Right renal pelvis (tissue), 4 donors: ENCODE results near the gene ITLN1. TPM values are rescaled to one million over a fixed set of nuclear protein-coding genes. Genes with fewer than 3 reads are reported as not detected.

Experiments
- DNase-seq, 4 donors: peaks; one replicate each; pipeline ENCODE4 v3.0.0-alpha.2; 2013; ENCODE audit warnings: low read depth in 4 of 4, low spot score in 3 of 4, missing footprints in 1 of 4
- polyA plus RNA-seq, 4 donors: library from polyadenylated mRNA; unstranded; fragments of 120-200 nt; gene quantifications; one replicate each; pipeline ENCODE4 v1.2.1, GENCODE V29; 2013; ENCODE audit not compliant: insufficient read length in 4 of 4

ITLN1 gene
- polyA plus RNA-seq, 4 donors = 1.3 to 3.5 (median 2.1) TPM

DNA sequence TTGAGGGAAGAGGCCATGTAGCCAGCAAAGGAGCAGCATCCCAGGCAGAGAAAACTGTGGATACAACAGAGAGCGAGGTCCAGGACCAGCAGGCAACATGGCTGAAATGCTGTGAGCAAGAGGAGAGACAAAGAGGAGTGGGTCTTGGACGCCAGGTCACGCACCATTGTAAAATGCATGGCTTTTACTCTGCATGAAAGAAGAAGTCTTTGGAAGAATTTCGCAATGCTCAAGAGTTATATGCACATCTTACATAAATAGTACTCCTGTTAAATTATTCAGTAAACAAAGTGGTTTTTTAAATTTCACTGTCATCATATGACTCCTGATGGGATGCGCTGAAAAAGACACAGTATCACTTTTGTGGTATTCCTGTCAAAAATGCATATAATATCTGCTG is 25.8 kb downstream of the ITLN1 start:
- DNase-seq = no peak

DNA sequence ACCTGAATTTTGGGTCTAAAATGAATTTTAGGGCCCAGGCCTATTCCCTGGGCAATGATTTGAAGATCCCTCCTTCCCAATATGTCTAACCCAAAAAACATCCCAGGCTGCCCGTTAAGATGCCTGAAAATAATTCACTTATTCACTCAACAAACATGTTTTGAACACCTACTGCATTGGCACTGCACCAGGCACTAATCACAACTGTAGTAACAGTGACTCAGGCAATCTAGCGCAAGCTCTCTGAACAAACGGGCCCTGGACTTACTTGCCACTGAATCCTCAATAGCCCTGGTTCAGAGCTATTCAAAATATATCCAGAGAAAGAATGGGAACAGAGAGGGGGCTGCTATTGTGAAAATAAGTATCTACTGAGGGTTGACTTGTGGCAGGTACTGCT is 26.5 kb downstream of the ITLN1 start:
- DNase-seq = no peak

DNA sequence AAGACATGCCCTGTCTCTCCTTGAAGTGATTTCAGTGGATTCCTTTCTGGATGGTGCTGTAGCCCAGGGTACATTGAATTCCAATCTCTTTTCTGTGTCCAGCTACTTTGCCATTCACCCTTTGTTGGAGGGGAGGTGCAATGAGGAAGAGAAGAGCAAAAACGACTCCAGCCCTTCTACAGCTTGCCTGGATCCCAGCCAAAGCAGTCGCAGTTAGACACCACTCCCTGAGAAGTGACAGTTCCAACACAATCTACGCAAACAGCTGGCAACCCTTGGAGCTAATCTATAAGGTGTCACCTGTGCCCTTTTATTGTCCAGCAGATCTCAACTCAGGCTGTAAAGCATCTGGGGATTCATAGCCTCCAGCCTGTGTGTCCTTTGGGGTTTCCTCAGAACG is 26.9 kb downstream of the ITLN1 start:
- no peak for DNase-seq

DNA sequence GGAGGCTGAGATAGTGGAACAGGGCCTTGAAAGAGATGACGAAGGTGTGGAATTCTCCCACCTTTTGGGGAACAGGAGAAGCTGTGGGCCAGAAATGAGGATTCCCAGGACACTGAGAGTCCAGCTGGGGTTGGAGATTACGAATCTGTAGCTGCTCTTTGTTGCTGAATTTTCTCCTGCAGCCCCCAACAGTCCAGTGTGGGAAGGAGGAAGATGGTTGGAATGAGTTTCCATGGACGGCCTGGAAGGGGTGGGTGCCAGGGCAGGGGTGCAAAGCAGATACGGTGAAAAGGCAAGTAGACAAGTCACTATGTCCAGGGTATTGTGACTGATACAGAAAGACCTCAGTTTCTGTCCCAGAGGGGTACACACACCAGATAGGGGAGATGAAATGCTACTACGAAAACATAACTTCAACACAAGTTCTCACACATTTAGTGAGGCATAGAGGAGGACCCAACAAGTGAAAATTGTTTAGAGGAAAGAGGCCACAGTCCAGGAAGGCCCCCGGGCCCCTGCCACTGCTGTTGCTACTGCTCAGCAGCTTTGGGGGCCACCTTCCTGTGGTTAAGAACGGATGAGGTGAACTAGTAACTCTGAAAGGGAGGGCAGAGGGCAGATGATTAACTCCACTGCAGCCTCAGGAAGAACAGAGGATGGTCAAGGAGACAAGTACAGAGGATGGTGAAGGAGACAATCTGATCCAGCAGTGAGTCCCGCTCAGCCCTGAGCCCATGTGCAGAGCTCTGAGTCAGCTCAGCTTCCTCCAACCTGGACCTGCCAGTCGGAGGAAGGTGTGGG is 29.6 kb downstream of the ITLN1 start:
- no peak for DNase-seq

DNA sequence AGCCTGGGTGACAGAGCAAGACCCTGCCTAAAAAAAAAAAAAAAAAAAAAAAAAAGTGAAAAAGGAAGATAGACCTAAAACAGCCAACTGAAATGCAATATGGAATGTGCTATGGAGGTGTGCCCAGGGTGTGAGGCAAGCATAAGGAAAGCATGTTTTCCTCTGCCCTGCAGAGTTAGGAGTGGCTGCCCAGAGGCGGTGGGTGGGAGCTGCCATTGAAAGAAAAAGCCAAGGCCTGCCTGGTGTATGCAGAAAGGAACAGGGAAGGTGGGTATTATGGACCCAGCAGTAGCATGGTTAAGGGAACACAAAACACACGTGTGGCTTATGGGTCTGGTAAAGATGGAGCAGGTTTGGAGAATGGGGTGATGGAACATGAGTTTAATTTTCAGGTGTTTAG is 31.2 kb downstream of the ITLN1 start:
- DNase-seq = no peak

DNA sequence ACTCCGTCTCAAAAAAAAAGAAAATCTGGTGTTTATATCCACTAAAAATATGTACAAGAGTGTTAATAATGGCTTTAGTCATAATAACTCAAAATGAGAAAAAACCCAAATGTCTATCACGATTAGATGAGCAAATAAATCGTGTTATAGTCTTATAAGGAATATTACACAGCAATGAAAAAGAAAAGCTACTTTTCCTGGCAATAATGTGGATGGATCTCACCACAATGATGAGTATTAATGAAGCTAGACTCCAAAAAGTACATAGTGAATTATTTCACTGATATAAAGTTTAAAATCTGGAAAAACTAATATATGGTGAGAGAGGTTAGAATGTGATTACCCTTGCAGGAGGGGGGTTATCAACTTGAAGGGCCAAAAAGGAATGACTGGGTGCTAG is 32.0 kb downstream of the ITLN1 start:
- DNase-seq = no peak

DNA sequence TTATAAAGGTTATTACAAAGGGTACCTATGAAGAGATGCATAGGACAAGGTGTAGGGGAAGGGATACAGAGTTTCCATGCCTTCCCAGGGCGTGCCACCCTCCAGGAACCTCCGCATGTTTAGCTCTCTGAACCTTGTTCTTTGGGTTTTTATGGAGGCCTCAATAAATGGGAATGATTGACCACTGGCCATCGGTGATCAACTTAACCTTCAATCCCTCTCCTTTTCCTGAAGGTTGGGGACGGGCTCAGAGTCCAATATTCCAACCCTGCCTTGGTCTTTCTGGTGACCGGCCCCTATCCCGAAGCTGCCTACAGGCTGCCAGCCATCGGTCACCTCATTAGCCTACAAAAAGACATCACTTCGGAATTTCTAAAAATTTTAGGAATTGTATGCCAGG is 34.0 kb downstream of the ITLN1 start:
- no peak for DNase-seq

DNA sequence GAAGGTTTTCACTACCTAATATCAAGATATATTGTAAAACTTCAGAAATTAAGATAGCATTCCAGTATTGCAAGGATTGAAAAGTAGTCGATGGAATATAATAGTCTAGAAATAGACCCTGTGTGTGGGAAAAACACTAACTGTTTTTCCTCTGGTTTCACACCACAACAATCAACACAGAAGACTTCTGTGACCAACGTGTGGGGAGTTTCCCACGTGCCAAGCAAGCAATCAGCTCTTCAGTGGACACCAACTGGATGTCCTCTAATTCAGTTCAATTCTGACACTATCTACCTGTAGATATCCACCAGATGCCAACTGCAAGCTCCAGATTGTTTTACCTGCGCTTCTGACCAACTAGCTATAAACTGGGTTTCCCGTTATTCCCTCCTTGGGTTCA is 34.4 kb downstream of the ITLN1 start:
- DNase-seq = no peak

DNA sequence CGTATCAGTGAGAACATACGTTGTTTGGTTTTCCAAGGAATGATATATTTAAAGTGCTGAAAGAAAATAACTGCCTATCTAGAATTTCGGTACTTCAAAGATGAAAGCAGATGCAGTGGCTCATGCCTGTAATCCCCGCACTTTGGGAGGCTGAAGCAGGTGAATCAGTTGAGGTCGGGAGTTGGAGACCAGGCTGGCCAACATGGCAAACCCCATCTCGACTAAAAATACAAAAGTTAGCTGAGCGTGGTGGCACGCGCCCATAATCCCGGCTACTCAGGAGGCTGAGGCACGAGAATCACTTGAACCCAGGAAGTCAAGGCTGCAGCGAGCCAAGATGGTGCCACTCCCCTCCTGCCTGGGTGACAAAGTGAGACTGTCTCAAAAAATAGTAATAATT is 38.7 kb downstream of the ITLN1 start:
- DNase-seq = no peak

DNA sequence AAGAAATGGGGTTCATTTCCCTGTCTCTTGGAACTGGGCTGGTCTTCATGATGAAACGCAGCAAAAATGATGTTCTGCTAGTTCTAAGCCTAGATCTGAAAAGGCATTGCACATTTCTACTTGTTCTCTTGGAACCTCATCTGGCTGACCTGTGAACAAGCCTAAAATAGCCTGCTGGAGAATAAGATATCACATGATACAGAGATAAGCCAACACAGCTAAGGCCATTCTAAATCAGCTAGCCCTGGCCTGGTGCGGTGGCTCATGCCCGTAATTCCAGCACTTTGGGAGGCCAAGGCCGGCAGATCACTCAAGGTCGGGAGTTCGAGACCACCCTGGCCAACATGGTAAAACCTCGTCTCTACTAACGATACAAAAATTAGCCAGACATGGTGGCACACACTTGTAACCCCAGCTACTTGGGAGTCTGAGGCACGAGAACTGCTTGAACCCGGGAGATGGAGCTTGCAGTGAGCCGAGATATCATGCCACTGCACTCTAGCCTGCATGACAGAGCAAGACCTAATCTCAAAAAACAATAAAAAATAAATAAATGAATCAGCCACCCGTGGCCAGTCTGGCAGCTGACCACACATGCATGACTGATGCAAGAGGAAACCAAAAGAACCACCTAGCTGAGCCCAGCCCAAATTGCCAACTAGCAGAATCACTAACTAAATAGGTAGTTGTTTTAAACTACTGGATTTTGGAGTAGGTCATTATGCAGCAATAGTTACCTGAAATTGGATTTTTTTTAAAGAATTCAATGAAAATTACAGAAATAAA is 40.3 kb downstream of the ITLN1 start:
- no peak for DNase-seq

DNA sequence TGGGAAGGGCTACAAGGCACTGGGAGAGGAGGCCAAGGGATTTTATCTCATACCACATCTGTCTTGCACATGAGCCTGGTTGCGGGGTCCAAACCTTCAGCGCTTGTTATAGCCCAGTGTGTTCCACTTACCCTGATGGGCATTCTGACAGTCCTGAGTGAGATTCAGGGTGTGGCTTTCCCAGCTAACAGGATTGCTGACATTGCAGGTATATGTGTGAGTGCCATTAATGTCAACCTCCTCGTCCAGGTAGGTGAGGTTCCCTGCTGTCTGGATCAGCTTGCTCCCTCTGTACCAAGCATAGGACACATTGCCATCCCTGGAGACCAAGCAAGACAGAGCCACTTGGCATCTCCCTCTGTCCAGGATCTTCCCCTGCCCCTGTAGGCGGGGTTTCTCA is 43.9 kb downstream of the ITLN1 start:
- no peak for DNase-seq

DNA sequence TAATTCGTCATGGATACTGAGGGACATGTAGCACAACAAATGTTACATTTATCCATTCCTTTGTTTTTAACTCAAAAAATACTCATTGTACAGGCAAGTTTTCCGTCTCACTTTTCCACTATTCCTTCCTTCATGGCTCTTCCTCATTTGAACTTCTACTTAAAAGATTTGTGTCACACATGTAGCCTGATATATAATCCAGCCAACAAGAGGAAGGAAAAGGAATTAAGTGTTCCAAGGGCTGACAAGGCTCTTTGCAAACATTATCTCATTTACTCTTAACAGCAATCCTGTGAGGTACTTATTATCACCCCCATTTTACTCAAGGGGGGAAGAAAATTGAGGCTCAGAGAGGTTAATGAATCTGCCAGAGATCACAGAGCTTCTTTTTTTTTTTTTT is 45.2 kb downstream of the ITLN1 start:
- no peak for DNase-seq

DNA sequence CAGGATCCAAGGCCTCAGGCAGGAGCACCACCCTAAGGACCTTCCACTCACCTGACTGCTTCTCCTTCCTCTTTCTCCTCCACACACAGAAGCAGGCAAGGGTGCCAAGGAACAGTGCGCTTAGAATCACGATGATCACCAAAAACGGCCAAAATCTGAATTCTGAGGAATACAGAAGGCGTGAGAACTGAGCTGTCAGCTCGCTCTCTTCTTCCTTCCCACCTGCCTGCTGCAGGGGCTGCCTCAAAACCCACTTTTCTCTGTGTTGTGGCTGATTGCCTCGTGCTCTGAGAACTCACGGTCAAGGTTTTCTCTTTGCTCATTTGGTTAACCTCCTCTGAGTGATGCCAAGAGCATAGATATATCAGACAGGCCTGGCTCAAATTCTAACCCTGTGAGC is 46.1 kb downstream of the ITLN1 start:
- DNase-seq = no peak

DNA sequence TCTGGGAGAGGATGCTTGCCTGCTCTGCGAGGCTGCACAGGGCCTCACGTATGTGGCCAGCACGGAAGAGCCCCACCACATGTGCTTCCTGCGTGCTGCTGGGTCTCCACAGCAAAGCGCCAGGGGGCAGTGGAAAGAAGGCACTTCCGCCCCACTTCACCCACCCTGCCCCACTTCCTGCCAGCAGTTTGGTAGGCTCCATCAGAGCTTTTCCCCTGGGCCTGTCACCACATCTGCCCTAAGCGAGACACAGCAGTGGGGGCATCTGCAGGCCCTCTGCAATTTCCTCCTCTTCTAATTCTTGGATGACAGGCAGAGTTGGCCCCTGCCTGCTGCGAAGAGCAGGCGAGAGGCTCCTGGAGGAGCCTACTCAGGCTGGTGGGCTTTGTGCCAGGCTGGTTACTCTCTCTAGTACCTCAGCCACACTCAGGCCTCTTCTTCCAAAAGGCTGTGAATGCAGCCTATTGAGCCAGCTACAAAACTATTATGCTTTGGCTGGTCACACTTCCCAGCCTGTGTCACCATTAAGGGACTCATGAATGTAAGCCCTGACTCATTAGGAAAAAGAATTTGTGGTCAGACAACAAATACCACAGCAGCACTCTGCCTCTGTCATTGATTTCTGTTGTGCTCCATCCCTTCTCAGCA is 47.3 kb downstream of the ITLN1 start:
- no peak for DNase-seq

DNA sequence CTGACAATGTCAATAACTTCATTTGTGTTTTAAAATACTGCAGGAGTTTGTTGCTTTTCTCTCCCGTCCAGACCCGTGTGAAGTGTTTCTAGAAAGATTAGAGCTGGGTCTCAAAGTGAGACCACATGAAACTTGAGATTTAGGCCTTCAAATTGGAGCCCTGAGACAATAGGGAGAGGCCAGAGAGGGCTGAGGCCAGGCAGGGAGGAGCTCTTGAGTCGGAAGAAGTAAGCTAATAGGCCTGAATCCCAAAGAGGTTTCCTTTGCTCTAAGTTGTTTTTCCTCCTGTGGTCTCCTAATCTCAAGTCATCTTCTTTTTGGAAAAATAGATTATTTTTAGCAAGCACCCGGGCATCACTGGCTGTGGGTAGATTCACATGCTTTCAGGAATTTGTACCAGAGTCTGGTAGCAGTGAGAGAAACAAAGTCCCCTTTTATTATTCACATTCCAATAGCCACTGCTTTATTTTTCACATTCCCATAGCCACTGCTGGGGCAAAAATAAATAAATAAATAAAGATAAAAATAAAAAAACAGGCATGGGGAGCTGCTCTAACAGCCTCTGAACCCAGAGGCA is 47.9 kb downstream of the ITLN1 start:
- no peak for DNase-seq

DNA sequence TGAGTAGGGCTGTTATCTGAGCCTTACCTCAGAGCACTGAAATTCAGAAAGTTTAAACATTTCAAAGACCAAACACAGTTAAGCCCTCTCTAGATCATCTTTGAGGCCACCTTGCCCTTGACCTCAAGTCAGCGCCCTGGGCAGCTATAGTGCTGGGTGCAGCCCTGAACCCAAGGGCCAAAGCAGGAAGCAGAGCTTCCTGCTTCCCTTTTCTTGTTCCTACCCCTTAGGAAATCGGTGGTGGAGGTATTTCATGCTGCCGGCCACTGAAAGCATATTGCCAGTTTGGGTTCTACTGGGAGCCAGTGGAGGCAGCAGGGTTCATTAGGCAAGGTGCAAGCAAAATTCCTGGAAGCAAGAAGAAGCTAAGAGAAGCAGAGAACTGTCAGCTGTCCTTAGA is 48.4 kb downstream of the ITLN1 start:
- DNase-seq = no peak

DNA sequence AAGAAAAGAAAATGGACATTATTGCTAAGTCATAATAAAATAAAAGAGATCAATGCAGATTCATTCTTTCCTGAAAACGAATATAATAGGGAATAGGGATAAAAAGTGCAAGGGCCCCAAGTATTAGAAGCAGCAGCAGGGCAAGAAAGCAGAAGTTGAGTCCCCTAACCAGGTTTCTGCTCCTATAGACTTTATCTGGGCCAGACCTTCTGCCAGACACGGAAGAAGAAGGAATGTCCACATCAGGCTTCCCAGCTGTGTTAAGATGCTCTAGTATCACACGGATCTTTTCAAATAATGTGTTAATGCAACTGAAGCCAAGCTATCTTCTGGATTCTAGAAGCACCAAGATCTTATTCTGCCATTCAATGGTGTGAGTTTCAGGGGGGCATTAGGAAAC is 49.2 kb downstream of the ITLN1 start:
- DNase-seq = no peak

DNA sequence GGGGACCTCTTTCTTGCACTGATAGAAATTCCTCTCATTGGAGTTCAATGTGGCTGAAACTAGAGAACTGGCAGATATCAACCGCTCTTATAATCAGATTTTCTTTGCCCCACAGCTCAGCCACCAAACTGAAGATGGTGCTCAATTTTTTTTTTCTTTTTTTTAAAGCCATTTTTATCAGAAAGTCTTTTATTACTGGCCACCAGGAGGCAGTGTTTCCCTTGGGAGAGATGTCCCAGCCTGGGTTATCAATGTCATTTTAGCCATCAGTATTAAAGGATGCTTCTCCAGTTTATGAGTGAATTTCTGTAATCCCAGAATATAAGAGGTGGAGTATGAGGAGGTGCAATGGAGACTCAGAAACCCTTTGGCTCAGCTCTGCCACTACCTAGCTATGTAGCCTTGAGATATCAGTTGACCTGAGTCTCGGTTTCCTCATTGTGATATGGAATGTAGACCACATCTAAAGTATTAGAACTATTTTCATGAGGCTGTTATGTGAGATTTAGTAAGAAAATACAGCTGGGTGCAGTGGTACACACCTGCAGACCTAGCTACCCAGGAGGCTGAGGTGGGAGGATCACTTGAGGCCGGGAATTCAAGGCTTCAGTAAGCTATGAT is 49.9 kb downstream of the ITLN1 start:
- peak in 2 of 4 donors; percentile 12 to 15 for DNase-seq

DNA sequence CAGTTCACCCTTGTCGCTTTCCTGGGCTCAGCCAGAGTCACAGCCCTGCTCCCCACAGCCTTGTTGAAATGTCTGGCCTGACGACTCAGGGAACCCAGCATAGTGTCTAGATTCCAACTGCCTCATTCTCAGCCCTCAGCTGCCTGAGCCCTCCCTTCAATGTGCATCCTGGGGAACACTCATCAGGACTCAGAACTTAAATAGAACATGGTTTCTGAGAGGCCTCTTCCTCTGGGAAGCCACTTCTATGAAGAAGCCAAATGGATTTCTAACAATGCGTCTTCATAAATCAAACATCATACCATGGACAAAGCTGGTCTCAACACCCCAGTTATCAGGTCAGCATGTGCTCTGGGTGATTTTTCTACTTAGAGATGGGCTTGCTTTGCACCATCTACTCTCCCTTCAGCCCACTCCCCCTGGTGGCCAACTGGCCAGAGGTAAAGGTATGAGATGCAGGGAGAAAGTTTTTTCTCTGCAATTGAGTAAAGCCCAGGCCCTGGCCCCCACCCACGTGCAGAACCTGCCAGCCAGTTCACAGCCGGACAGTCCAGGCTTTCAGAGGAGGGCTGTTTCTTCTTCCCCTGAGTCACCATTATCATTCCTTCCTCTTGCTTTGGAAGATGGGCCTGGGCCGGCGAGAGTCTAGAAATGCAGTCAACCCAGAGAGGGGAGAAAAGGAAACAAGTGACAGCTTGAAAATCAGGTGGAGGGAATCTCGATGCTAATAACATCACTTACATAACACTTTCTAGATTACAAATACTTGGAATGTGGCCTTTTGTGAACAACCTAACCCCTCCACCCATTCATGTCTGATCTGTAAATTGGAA is 54.4 kb downstream of the ITLN1 start:
- DNase-seq = peak; percentile 13 to 28 (median 20)

DNA sequence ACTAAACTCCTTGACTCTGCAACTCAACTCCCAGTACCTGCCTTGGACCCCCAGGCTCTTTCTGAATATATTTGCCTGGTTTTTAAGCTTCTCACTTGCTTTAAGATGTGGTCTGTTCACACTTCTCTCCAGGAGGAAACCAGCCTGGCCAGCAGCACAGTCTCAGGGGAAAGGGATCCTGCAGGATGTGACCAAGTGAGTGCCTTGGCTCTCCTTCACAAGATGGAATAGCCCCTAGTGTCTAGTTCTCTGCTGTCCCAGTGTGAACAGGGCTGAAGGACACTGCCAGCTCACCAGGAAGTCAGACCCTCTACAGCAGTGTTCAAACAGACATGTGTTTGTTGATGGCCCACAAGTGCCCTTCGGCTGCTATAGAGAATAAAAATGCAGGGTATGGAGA is 55.2 kb downstream of the ITLN1 start:
- no peak for DNase-seq
